ENCODE measurements around the gene CCDC187.

The CCDC187 gene

DNA sequence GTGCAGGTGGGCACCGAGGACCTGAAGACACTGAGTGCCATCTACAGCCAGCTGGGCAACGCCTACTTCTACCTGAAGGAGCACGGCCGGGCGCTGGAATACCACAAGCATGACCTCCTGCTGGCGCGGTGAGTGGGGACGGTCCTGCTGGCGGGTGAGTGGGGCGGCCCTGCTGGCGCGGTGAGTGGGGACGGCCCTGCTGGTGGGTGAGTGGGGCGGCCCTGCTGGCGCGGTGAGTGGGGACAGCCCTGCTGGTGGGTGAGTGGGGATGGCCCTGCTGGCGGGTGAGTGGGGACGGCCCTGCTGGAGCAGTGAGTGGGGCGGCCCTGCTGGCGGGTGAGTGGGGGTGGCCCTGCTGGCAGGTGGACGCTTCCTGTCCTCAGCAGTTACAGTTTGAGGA lies 30.6 kb upstream of the CCDC187 start:
- DNase-seq (ENCODE audit: low read depth) = no peak
- TF ChIP-seq, protein P1, sequence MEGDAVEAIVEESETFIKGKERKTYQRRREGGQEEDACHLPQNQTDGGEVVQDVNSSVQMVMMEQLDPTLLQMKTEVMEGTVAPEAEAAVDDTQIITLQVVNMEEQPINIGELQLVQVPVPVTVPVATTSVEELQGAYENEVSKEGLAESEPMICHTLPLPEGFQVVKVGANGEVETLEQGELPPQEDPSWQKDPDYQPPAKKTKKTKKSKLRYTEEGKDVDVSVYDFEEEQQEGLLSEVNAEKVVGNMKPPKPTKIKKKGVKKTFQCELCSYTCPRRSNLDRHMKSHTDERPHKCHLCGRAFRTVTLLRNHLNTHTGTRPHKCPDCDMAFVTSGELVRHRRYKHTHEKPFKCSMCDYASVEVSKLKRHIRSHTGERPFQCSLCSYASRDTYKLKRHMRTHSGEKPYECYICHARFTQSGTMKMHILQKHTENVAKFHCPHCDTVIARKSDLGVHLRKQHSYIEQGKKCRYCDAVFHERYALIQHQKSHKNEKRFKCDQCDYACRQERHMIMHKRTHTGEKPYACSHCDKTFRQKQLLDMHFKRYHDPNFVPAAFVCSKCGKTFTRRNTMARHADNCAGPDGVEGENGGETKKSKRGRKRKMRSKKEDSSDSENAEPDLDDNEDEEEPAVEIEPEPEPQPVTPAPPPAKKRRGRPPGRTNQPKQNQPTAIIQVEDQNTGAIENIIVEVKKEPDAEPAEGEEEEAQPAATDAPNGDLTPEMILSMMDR (IDR thresholded peaks at IDR 0.05; ENCODE audit: insufficient read depth, low read depth, low read length, missing control alignments) = no peak
- no peak overlapping the region for H3K4me3 ChIP-seq (ENCODE audit: low read depth, low read length)

DNA sequence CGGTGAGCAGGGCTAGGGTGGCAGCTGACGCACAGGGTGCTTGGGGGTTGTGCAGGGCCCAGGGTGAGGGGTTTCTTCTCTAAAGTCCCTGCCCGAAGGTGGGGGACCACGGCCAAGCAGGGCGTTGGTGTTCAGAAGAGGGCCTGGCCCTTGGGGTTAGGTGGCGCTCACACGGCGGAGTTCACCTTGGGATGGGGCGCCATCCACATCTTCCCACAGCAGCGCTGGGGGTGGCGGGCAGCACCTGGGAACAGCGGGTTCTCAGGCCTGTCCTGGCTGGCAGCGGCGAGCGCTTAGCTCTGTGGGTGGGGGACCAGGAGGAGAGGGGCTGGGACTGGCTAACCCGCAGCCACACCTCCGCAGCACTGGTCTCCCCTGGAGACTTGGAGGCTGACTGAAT lies 29.6 kb upstream of the CCDC187 start:
- no peak for DNase-seq (ENCODE audit: low read depth)
- TF ChIP-seq, protein P1 (IDR thresholded peaks at IDR 0.05; ENCODE audit: insufficient read depth, low read depth, low read length, missing control alignments) = no peak
- no peak overlapping the region for H3K4me3 ChIP-seq (ENCODE audit: low read depth, low read length)

- no peak overlapping the region for H3K4me3 ChIP-seq (ENCODE audit: low read depth, low read length)
- TF ChIP-seq, protein P1 (IDR thresholded peaks at IDR 0.05; ENCODE audit: insufficient read depth, low read depth, low read length, missing control alignments) = no peak
- no peak for DNase-seq (ENCODE audit: low read depth)
Measured at GRCh38 chr9:136333045-136333444, 29.2 kb upstream of the CCDC187 start.

DNA sequence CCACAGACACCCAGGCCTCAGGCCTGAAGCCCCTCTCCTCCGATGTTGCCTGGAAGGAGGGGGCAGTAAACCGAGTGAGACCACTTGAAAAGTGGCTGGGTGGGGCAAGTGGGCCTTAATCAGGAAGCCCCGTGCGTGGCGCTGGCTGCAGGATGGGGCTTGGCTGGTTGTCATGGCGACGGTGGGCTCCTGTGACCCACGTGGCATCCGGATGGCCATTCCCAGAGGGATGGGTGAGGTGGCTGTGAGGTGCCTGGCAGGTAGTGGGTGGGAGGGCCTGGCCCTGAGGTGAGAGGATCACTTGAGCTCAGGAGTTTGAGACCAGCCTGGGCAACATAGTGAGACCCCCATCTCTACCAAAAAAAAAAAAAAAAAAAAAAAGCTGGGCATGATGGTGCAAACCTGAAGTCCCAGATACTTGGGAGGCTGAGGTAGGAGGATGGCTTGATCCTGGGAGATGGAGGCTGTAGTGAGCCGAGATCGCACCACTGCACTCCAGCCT lies 28.6 kb upstream of the CCDC187 start:
- DNase-seq (ENCODE audit: low read depth) = no peak
- no peak overlapping the region for H3K4me3 ChIP-seq (ENCODE audit: low read depth, low read length)
- TF ChIP-seq, protein P1 (IDR thresholded peaks at IDR 0.05; ENCODE audit: insufficient read depth, low read depth, low read length, missing control alignments) = no peak

- TF ChIP-seq, protein P1 (IDR thresholded peaks at IDR 0.05; ENCODE audit: insufficient read depth, low read depth, low read length, missing control alignments) = no peak
- no peak overlapping the region for H3K4me3 ChIP-seq (ENCODE audit: low read depth, low read length)
- no peak for DNase-seq (ENCODE audit: low read depth)
Measured at GRCh38 chr9:136331556-136332481, 27.9 kb upstream of the CCDC187 start.

DNA sequence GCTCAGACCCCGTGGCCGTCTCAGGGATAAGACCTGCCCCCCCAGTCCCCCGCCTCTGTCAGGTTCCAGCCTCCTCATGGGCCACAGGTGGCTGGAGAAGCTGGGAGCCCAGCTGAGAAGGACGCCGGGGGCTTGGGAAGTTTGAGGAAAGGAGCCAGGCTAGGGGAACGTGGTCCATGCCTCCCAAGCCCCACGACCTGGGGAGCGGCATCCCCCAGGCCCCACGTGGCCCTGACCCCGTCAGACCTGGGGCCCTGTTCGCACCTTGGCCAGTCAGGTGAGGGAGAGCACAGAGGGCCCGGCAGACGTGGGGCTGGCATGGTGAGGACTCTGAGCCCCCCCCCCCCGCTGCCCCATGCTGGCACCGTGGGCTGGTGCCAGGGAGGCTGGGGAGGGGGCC lies 27.1 kb upstream of the CCDC187 start:
- TF ChIP-seq, protein P1 (IDR thresholded peaks at IDR 0.05; ENCODE audit: insufficient read depth, low read depth, low read length, missing control alignments) = no peak
- H3K4me3 ChIP-seq (ENCODE audit: low read depth, low read length) = no peak overlapping the region
- no peak for DNase-seq (ENCODE audit: low read depth)
